IMR-90 (cell line): Measurements from ENCODE around the gene MPPED1. TPM values are rescaled to one million over a fixed set of nuclear protein-coding genes. Genes with fewer than 3 reads are reported as not detected.

Experiments
- ATAC-seq: fragments of 200-7000 bp; cut with Tn5 transposase; 2 replicates; pipeline ENCODE4 v1.9.1; 2020; ENCODE audit warnings: low read depth, mild to moderate bottlenecking, moderate library complexity
- BruUV-seq: library from RNA; stranded (reverse); fragments of 400-500 nt; replicated peaks from 2 replicates; lab custom pipeline; 2021; lab: Mats Ljungman, UMichigan
- CTCF ChIA-PET: fragments of 300-600 bp; formaldehyde crosslinking; extraction: SDS; loops from one replicate; lab custom pipeline; 2021; ENCODE audit warnings: antibody characterized with exemption; lab: Yijun Ruan, JAX
- POLR2A ChIA-PET: fragments of 300-600 bp; sonication (Branson Sonifier 250); formaldehyde crosslinking; loops from one replicate; lab custom pipeline; 2022; ENCODE audit warnings: antibody characterized with exemption; ENCODE audit not compliant: unreplicated experiment; lab: Charles Lee
- DNase-seq: peaks from one replicate; pipeline ENCODE4 v3.0.0; 2013
- H2AFZ ChIP-seq: replicated peaks from 2 replicates; pipeline ENCODE3; 2013; ENCODE audit warnings: low read length, mild to moderate bottlenecking; ENCODE audit not compliant: poor library complexity
- H2AK5ac ChIP-seq: 2 replicates; pipeline ENCODE4 v1.6.1; 2013; ENCODE audit warnings: low read depth, low read length, inconsistent platforms
- H2AK9ac ChIP-seq: replicated peaks from 2 replicates; pipeline ENCODE3; 2013; ENCODE audit warnings: mild to moderate bottlenecking, low read depth, low read length, moderate library complexity; ENCODE audit not compliant: poor library complexity
- H2BK120ac ChIP-seq: 2 replicates; pipeline ENCODE4 v1.6.1; 2013; ENCODE audit warnings: low read depth, low read length, inconsistent platforms
- H2BK15ac ChIP-seq: 3 replicates; pipeline ENCODE4 v1.6.1; 2013; ENCODE audit warnings: low read depth, low read length, inconsistent platforms
- H2BK20ac ChIP-seq: 2 replicates; pipeline ENCODE4 v1.6.1; 2013; ENCODE audit warnings: low read depth, mild to moderate bottlenecking, inconsistent platforms, low read length, moderate library complexity
- H2BK5ac ChIP-seq: 2 replicates; pipeline ENCODE4 v1.6.1; 2013; ENCODE audit warnings: mild to moderate bottlenecking, low read depth, low read length, inconsistent platforms; ENCODE audit not compliant: poor library complexity, severe bottlenecking
- H3K14ac ChIP-seq: replicated peaks from 2 replicates; pipeline ENCODE4 v1.6.1; 2013; ENCODE audit warnings: low read depth, low read length, inconsistent platforms
- H3K18ac ChIP-seq: 2 replicates; pipeline ENCODE4 v1.6.1; 2013; ENCODE audit warnings: low read depth, low read length, control low read depth
- H3K23ac ChIP-seq: 2 replicates; pipeline ENCODE4 v1.6.1; 2013; ENCODE audit warnings: low read depth, low read length, inconsistent platforms
- H3K27ac ChIP-seq: 2 replicates; pipeline ENCODE4 v1.5.1; 2013; ENCODE audit warnings: mild to moderate bottlenecking, control low read depth, low read length; ENCODE audit not compliant: insufficient read depth
- H3K27me3 ChIP-seq: 2 replicates; pipeline ENCODE4 v1.6.1; 2013; ENCODE audit warnings: low read length; ENCODE audit not compliant: control insufficient read depth, insufficient read depth
- H3K36me3 ChIP-seq: 2 replicates; pipeline ENCODE4 v1.6.1; 2013; ENCODE audit warnings: low read length, mixed read lengths; ENCODE audit not compliant: control insufficient read depth, insufficient read depth
- H3K4ac ChIP-seq: 2 replicates; pipeline ENCODE4 v1.6.1; 2013; ENCODE audit warnings: low read depth, low read length, inconsistent platforms
- H3K4me1 ChIP-seq: 2 replicates; pipeline ENCODE4 v1.6.1; 2013; ENCODE audit warnings: low read length, mixed read lengths; ENCODE audit not compliant: control insufficient read depth, insufficient read depth
- H3K4me2 ChIP-seq: 2 replicates; pipeline ENCODE4 v1.6.1; 2013; ENCODE audit warnings: low read depth, mild to moderate bottlenecking, control low read depth, low read length, moderate library complexity
- H3K4me3 ChIP-seq: 2 replicates; pipeline ENCODE4 v1.5.1; 2013; ENCODE audit warnings: low read depth, mild to moderate bottlenecking, control low read depth, low read length, moderate library complexity; ENCODE audit not compliant: insufficient read depth
- H3K56ac ChIP-seq: 2 replicates; pipeline ENCODE4 v1.6.1; 2013; ENCODE audit warnings: low read length, inconsistent platforms; ENCODE audit not compliant: insufficient read depth; ENCODE audit errors: extremely low read depth
- H3K79me1 ChIP-seq, 2 experiments: 2 replicates each; pipeline ENCODE4 v1.6.1; 2013; ENCODE audit warnings: low read length in 2 of 2, inconsistent platforms in 1 of 2, low read depth in 1 of 2
- H3K9ac ChIP-seq: 2 replicates; pipeline ENCODE4 v1.6.1; 2013; ENCODE audit warnings: low read depth, low read length, control low read depth
- H3K9me1 ChIP-seq: 2 replicates; pipeline ENCODE4 v1.6.1; 2013; ENCODE audit warnings: low read length, inconsistent platforms; ENCODE audit not compliant: insufficient read depth
- H3K9me3 ChIP-seq: 2 replicates; pipeline ENCODE4 v1.6.1; 2013; ENCODE audit warnings: low read length; ENCODE audit not compliant: control insufficient read depth, insufficient read depth
- H4K20me1 ChIP-seq: 2 replicates; pipeline ENCODE4 v1.6.1; 2013; ENCODE audit warnings: low read length, inconsistent platforms; ENCODE audit not compliant: insufficient read depth
- H4K5ac ChIP-seq: 2 replicates; pipeline ENCODE4 v1.6.1; 2013; ENCODE audit warnings: mild to moderate bottlenecking, low read depth, low read length, control low read depth
- H4K8ac ChIP-seq, 2 experiments: 2 replicates each; pipeline ENCODE4 v1.6.1; 2013; ENCODE audit warnings: low read depth in 2 of 2, low read length in 2 of 2, control low read depth in 1 of 2, inconsistent platforms in 1 of 2
- H4K91ac ChIP-seq: 2 replicates; pipeline ENCODE4 v1.6.1; 2013; ENCODE audit warnings: low read depth, low read length, inconsistent platforms; ENCODE audit not compliant: insufficient read depth
- CEBPB ChIP-seq: IDR thresholded peaks from 2 replicates; pipeline ENCODE4 v1.6.1; 2012; ENCODE audit warnings: low read depth, low read length, improper control_type of control experiment
- CHD1 ChIP-seq: IDR thresholded peaks from 2 replicates; pipeline ENCODE4 v1.6.1; 2012; ENCODE audit warnings: low read depth, low read length, improper control_type of control experiment
- FOS ChIP-seq: fragments of 150-350 bp; IDR thresholded peaks from 2 replicates; pipeline ENCODE4 v1.6.1; 2016; ENCODE audit warnings: low read depth, low read length
- MAFK ChIP-seq: IDR thresholded peaks from 2 replicates; pipeline ENCODE4 v1.6.1; 2012; ENCODE audit warnings: low read depth, low read length, improper control_type of control experiment
- MAZ ChIP-seq: IDR thresholded peaks from 2 replicates; pipeline ENCODE4 v1.6.1; 2012; ENCODE audit warnings: low read depth, mild to moderate bottlenecking, low read length, improper control_type of control experiment, moderate library complexity, borderline replicate concordance
- MXI1 ChIP-seq: IDR thresholded peaks from 2 replicates; pipeline ENCODE4 v1.6.1; 2012; ENCODE audit warnings: low read depth, mild to moderate bottlenecking, low read length, moderate library complexity, borderline replicate concordance
- POLR2A ChIP-seq: IDR thresholded peaks from 2 replicates; pipeline ENCODE4 v1.6.1; 2012; ENCODE audit warnings: mild to moderate bottlenecking, low read depth, low read length
- RAD21 ChIP-seq: IDR thresholded peaks from 2 replicates; pipeline ENCODE4 v1.6.1; 2012; ENCODE audit warnings: low read length, improper control_type of control experiment
- RCOR1 ChIP-seq: IDR thresholded peaks from 2 replicates; pipeline ENCODE4 v1.6.1; 2012; ENCODE audit warnings: mild to moderate bottlenecking, low read length, improper control_type of control experiment; ENCODE audit not compliant: insufficient replicate concordance
- RFX5 ChIP-seq: IDR thresholded peaks from 2 replicates; pipeline ENCODE4 v1.8.0; 2012; ENCODE audit warnings: low read depth, mild to moderate bottlenecking, low read length, moderate library complexity
- SMC3 ChIP-seq: fragments of 150-350 bp; IDR thresholded peaks from 2 replicates; pipeline ENCODE4 v1.6.1; 2016; ENCODE audit warnings: low read depth, mild to moderate bottlenecking, antibody characterized with exemption, low read length, moderate library complexity
- WGBS, 2 experiments: methylation state at CpG; one replicate each; pipeline versions ENCODE4 v1.1.5 to v1.1.7; 2013; ENCODE audit warnings: missing lambda C conversion rate in 2 of 2; ENCODE audit not compliant: insufficient read length in 1 of 2; ENCODE audit errors: extremely low coverage in 2 of 2; 5-methylcytosine and 5-hydroxymethylcytosine counted together
- dilution Hi-C: fragments of 300-500 bp; cut with HindIII; formaldehyde crosslinking; loops from one replicate; pipeline ENCODE4 v1.14.3; 2018; ENCODE audit warnings: low sequenced_read_pairs; ENCODE audit not compliant: unreplicated experiment
- in situ Hi-C: fragments of 300-500 bp; cut with MboI; formaldehyde crosslinking; loops from 3 replicates; pipeline ENCODE4 v1.14.3; 2019; ENCODE audit warnings: low sequenced_read_pairs, inconsistent platforms, mixed read lengths
- intact Hi-C: fragments of 100-400 bp; cut with micrococcal nuclease; formaldehyde crosslinking; loops from 2 replicates; pipeline ENCODE4 v1.10.0; 2022
- polyA plus RNA-seq, 3 experiments: library from polyadenylated mRNA; depleted of rRNA; stranded (reverse); fragments of >200 nt; gene quantifications; 2 replicates each; pipeline ENCODE4 v1.2.3, GENCODE V29; 2012; ENCODE audit warnings: low replicate concordance in 1 of 3
- total RNA-seq: library from RNA; depleted of rRNA; stranded (reverse); fragments of >200 nt; gene quantifications from 2 replicates; pipeline ENCODE4 v1.2.3, GENCODE V29; 2012
- TF ChIP-seq, protein P1 (sequence below): fragments of 150-350 bp; IDR thresholded peaks from 2 replicates; pipeline ENCODE4 v1.6.1; 2016; ENCODE audit warnings: low read depth, mild to moderate bottlenecking, low read length, moderate library complexity, borderline replicate concordance
- TF ChIP-seq, protein P2 (sequence below): conservative IDR thresholded peaks from 2 replicates; pipeline ENCODE4 v1.5.1; 2012; ENCODE audit warnings: mild to moderate bottlenecking, low read depth, low read length, improper control_type of control experiment
- TF ChIP-seq, protein P3 (sequence below): fragments of 150-350 bp; IDR thresholded peaks from 2 replicates; pipeline ENCODE4 v1.6.1; 2017; ENCODE audit warnings: mild to moderate bottlenecking, antibody characterized with exemption, low read length, low read depth

The MPPED1 gene
- total and polyA plus RNA-seq, 2 of the 4 experiments (the other 2 are of a cell fraction): not detected

DNA sequence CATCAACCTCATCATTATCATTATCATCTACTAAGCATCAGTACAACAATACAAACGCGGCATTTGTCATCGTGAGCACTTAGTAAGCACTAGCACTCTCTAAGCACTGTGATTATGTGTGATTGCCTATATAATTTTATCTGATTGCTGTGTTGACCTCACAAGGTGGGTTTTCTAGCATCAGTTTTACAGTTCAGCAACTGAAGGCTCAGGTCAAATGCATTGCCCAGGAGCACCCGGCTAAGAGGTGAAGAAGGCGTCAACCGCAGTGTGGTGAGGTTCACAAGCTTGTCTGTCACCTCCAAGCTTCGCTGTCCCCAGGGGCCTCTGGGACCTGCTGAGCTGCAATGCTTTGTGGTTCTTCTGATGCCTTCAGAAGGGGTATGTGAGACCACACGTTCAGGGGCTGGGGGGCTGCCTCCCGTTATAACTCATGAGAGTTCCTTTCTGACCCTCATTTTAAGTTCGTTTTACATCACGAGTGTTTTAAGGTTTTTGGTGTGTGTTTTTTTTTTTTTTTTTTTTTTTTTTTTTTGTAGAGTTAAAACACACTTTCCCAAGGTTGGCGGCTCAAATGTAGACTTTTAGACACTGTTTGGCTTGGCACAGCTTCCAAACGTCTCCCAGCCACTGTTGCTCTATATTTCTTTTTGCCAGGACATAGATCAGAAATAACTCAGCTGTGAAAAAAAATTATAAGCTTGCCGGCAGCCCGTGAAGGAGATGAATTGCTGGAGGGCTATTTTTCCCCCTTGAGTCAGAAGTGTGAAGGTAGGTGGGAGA is 34.9 kb upstream of the MPPED1 start:
- no peak overlapping the region for H2AK5ac ChIP-seq
- peaks cover 2% of the 10 kb centered on the region; the same call in 1 of the 2 replicates for H3K4me1 ChIP-seq
- TF ChIP-seq FOS: no peak
- no peak for TF ChIP-seq CEBPB
- TF ChIP-seq RAD21: no peak
- TF ChIP-seq, protein P1, sequence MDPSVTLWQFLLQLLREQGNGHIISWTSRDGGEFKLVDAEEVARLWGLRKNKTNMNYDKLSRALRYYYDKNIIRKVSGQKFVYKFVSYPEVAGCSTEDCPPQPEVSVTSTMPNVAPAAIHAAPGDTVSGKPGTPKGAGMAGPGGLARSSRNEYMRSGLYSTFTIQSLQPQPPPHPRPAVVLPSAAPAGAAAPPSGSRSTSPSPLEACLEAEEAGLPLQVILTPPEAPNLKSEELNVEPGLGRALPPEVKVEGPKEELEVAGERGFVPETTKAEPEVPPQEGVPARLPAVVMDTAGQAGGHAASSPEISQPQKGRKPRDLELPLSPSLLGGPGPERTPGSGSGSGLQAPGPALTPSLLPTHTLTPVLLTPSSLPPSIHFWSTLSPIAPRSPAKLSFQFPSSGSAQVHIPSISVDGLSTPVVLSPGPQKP: no peak
- TF ChIP-seq MXI1: no peak
- TF ChIP-seq, protein P2, sequence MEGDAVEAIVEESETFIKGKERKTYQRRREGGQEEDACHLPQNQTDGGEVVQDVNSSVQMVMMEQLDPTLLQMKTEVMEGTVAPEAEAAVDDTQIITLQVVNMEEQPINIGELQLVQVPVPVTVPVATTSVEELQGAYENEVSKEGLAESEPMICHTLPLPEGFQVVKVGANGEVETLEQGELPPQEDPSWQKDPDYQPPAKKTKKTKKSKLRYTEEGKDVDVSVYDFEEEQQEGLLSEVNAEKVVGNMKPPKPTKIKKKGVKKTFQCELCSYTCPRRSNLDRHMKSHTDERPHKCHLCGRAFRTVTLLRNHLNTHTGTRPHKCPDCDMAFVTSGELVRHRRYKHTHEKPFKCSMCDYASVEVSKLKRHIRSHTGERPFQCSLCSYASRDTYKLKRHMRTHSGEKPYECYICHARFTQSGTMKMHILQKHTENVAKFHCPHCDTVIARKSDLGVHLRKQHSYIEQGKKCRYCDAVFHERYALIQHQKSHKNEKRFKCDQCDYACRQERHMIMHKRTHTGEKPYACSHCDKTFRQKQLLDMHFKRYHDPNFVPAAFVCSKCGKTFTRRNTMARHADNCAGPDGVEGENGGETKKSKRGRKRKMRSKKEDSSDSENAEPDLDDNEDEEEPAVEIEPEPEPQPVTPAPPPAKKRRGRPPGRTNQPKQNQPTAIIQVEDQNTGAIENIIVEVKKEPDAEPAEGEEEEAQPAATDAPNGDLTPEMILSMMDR: no peak
- TF ChIP-seq, protein P3, sequence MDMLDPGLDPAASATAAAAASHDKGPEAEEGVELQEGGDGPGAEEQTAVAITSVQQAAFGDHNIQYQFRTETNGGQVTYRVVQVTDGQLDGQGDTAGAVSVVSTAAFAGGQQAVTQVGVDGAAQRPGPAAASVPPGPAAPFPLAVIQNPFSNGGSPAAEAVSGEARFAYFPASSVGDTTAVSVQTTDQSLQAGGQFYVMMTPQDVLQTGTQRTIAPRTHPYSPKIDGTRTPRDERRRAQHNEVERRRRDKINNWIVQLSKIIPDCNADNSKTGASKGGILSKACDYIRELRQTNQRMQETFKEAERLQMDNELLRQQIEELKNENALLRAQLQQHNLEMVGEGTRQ: no peak
- TF ChIP-seq POLR2A: no peak
- TF ChIP-seq RCOR1: no peak
- TF ChIP-seq SMC3: no peak
- TF ChIP-seq CHD1: no peak
- TF ChIP-seq MAFK: no peak
- TF ChIP-seq MAZ: no peak
- TF ChIP-seq RFX5: no peak
- dilution Hi-C loops (no loop called here), in situ Hi-C loops (loop anchor here (10.0 to 25.0 kb wide), 2 partner anchors 102 to 1260 kb away; no protein-coding TSS in a partner anchor), intact Hi-C loops (no loop called here)
- H4K20me1 ChIP-seq: no peaks in the 10 kb centered on the region
- no peak overlapping the region for H3K9ac ChIP-seq
- BruUV-seq: no TSS peak
- H3K27me3 ChIP-seq: peaks cover 14% of the 10 kb centered on the region
- POLR2A ChIA-PET: no interaction called here
- H3K9me1 ChIP-seq: no peaks in the 10 kb centered on the region
- no peak overlapping the region for H3K4me2 ChIP-seq
- H3K79me1 ChIP-seq: no peaks in the 10 kb centered on the region
- no peak overlapping the region for H3K4me3 ChIP-seq
- H2BK5ac ChIP-seq: no peak overlapping the region
- peaks cover 9% of the 10 kb centered on the region for H3K9me3 ChIP-seq
- H4K5ac ChIP-seq: no peak overlapping the region
- no peak overlapping the region for H2BK15ac ChIP-seq
- H4K91ac ChIP-seq: no peak overlapping the region
- no peak for DNase-seq
- no peak overlapping the region for H3K18ac ChIP-seq
- H3K36me3 ChIP-seq: no peaks in the 10 kb centered on the region
- H4K8ac ChIP-seq: no peak overlapping the region
- ATAC-seq: no peak
- no peak overlapping the region for H3K14ac ChIP-seq
- H3K27ac ChIP-seq: no peak overlapping the region
- no peak overlapping the region for H3K23ac ChIP-seq
- no peak overlapping the region for H2BK20ac ChIP-seq
- no peak overlapping the region for H2AK9ac ChIP-seq
- no peak overlapping the region for H3K4ac ChIP-seq
- no peak overlapping the region for H2BK120ac ChIP-seq
- no peak overlapping the region for H3K56ac ChIP-seq
- CTCF ChIA-PET: interaction anchor here (1.3 kb wide), 1 partner anchor 103 kb away, joined by 4 read pairs; no protein-coding TSS in a partner anchor
- no peak overlapping the region for H2AFZ ChIP-seq
- 52% methylated on average over 4 of the region's 15 CpGs; no CpG with 5 or more reads in 1 of the 2 experiments for whole genome bisulfite sequencing, 2 experiments
